ENCODE data around the gene TRIOBP. TPM values are rescaled to one million over a fixed set of nuclear protein-coding genes. Genes with fewer than 3 reads are reported as not detected.

The TRIOBP gene
- total RNA-seq, 2 experiments from 2014 or later = 9.0 to 10.1 TPM

GRCh38 chr22:37705205-37705604 lies 8.4 kb downstream of the TRIOBP start:
- Mint-ChIP-seq H3K4me3 (no peak overlapping the region), H3K27ac (no peak overlapping the region), H3K27me3 (no peaks in the 10 kb centered on the region), H3K36me3 (ENCODE audit: low read depth) (no peaks in the 10 kb centered on the region), H3K9me3 (no peaks in the 10 kb centered on the region), H3K4me1 (ENCODE audit: low read depth) (no peaks in the 10 kb centered on the region)
- DNase-seq = no peak
- H3K36me3 ChIP-seq (ENCODE audit: insufficient read depth, low read length) = no peaks in the 10 kb centered on the region
- no peaks in the 10 kb centered on the region for H3K27me3 ChIP-seq (ENCODE audit: control insufficient read depth in 1 of 2, insufficient read depth in 2 of 2, low read length in 2 of 2)
- H3K9me3 ChIP-seq (ENCODE audit: control insufficient read depth in 1 of 2, insufficient read depth in 1 of 2, low read length in 2 of 2) = no peaks in the 10 kb centered on the region
- no peak for ATAC-seq (ENCODE audit: poor library complexity)
- no peak for TF ChIP-seq CTCF (IDR thresholded peaks at IDR 0.05)
- no peak overlapping the region for H3K4me3 ChIP-seq (ENCODE audit: low read length)
- ChIA-PET CTCF (no interaction called here), POLR2A (no interaction called here)
- peaks cover 3% of the 10 kb centered on the region for H3K4me1 ChIP-seq (ENCODE audit: insufficient read depth, low read length)
- intact Hi-C loops (cut with DNase I, micrococcal nuclease) = no loop called here
- H3K27ac ChIP-seq (ENCODE audit: low read depth in 1 of 2, low read length in 2 of 2) = no peak overlapping the region

GRCh38 chr22:37708580-37709444 lies 12.0 kb downstream of the TRIOBP start:
- DNase-seq (peak in 1 of 14 experiments; percentile 30), ATAC-seq (ENCODE audit: poor library complexity) (no peak)
- no peak for TF ChIP-seq CTCF (IDR thresholded peaks at IDR 0.05)
- ChIA-PET POLR2A (no interaction called here), CTCF (no interaction called here)
- intact Hi-C loops (cut with DNase I, micrococcal nuclease) = no loop called here
- no peak overlapping the region for H3K4me3 Mint-ChIP-seq
- Histone ChIP-seq H3K27ac (ENCODE audit: low read depth in 1 of 2, low read length in 2 of 2) (no peak overlapping the region), H3K4me3 (ENCODE audit: low read length) (no peak overlapping the region), H3K9me3 (ENCODE audit: control insufficient read depth in 1 of 2, insufficient read depth in 1 of 2, low read length in 2 of 2) (no peaks in the 10 kb centered on the region), H3K36me3 (ENCODE audit: insufficient read depth, low read length) (no peaks in the 10 kb centered on the region), H3K4me1 (ENCODE audit: insufficient read depth, low read length) (no peaks in the 10 kb centered on the region), H3K27me3 (ENCODE audit: control insufficient read depth in 1 of 2, insufficient read depth in 2 of 2, low read length in 2 of 2) (no peaks in the 10 kb centered on the region)
- no peaks in the 10 kb centered on the region for H3K9me3 Mint-ChIP-seq
- no peaks in the 10 kb centered on the region for H3K36me3 Mint-ChIP-seq (ENCODE audit: low read depth)
- no peak overlapping the region for H3K27ac Mint-ChIP-seq
- no peaks in the 10 kb centered on the region for H3K27me3 Mint-ChIP-seq
- H3K4me1 Mint-ChIP-seq (ENCODE audit: low read depth) = no peaks in the 10 kb centered on the region

- H3K27me3 ChIP-seq (ENCODE audit: control insufficient read depth in 1 of 2, insufficient read depth in 2 of 2, low read length in 2 of 2) = no peaks in the 10 kb centered on the region
- CTCF ChIA-PET = no interaction called here
- H3K4me3 ChIP-seq (ENCODE audit: low read length) = no peak overlapping the region
- Mint-ChIP-seq H3K27me3 (no peaks in the 10 kb centered on the region), H3K9me3 (no peaks in the 10 kb centered on the region), H3K4me3 (no peak overlapping the region), H3K27ac (no peak overlapping the region), H3K36me3 (ENCODE audit: low read depth) (no peaks in the 10 kb centered on the region), H3K4me1 (ENCODE audit: low read depth) (no peaks in the 10 kb centered on the region)
- H3K9me3 ChIP-seq (ENCODE audit: control insufficient read depth in 1 of 2, insufficient read depth in 1 of 2, low read length in 2 of 2) = no peaks in the 10 kb centered on the region
- H3K36me3 ChIP-seq (ENCODE audit: insufficient read depth, low read length) = no peaks in the 10 kb centered on the region
- intact Hi-C loops (cut with DNase I, micrococcal nuclease) = no loop called here
- ATAC-seq (ENCODE audit: poor library complexity) (no peak), DNase-seq (no peak)
- POLR2A ChIA-PET = no interaction called here
- no peak overlapping the region for H3K27ac ChIP-seq (ENCODE audit: low read depth in 1 of 2, low read length in 2 of 2)
- H3K4me1 ChIP-seq (ENCODE audit: insufficient read depth, low read length) = no peaks in the 10 kb centered on the region
- TF ChIP-seq CTCF (IDR thresholded peaks at IDR 0.05) = no peak
These were observed 12.6 kb downstream of the TRIOBP start for GRCh38 chr22:37709445-37709765.

Measured in CD4-positive, alpha-beta T cell (primary cell).